Endothelial cell (in vitro differentiated cells): ENCODE results near the gene LAMB1. TPM values are rescaled to one million over a fixed set of nuclear protein-coding genes. Genes with fewer than 3 reads are reported as not detected.

Experiments used
- DNase-seq: peaks from one replicate; pipeline ENCODE4 v3.0.0; 2021; ENCODE audit warnings: low spot score
- H3K27ac Mint-ChIP-seq: one replicate; pipeline ENCODE4 v1.8.0; 2021; ENCODE audit warnings: mixed read lengths, inconsistent platforms; ENCODE audit not compliant: unreplicated experiment
- H3K27me3 Mint-ChIP-seq: one replicate; pipeline ENCODE4 v1.8.0; 2021; ENCODE audit warnings: mild to moderate bottlenecking, moderate library complexity, mixed read lengths, inconsistent platforms; ENCODE audit not compliant: unreplicated experiment
- H3K36me3 Mint-ChIP-seq: one replicate; pipeline ENCODE4 v1.8.0; 2021; ENCODE audit warnings: mild to moderate bottlenecking, low read depth, mixed read lengths, inconsistent platforms; ENCODE audit not compliant: unreplicated experiment
- H3K4me1 Mint-ChIP-seq: one replicate; pipeline ENCODE4 v1.8.0; 2021; ENCODE audit warnings: mild to moderate bottlenecking, mixed read lengths, inconsistent platforms; ENCODE audit not compliant: unreplicated experiment
- H3K4me3 Mint-ChIP-seq: one replicate; pipeline ENCODE4 v1.8.0; 2021; ENCODE audit warnings: mild to moderate bottlenecking, mixed read lengths, inconsistent platforms; ENCODE audit not compliant: unreplicated experiment
- H3K9me3 Mint-ChIP-seq: one replicate; pipeline ENCODE4 v1.8.0; 2021; ENCODE audit warnings: mixed read lengths, inconsistent platforms; ENCODE audit not compliant: unreplicated experiment
- total RNA-seq: library from RNA; stranded (reverse); fragmentation: NEBNext Ultra II Directional; extraction: Animal tissue kit (Norgen Biotek cat#: 25700); gene quantifications from one replicate; pipeline ENCODE4 v1.2.1, GENCODE V29; 2021; ENCODE audit not compliant: unreplicated experiment
- TF ChIP-seq, protein P1 (sequence below): fragments of 200-600 bp; sonication (generic); IDR thresholded peaks from one replicate; pipeline ENCODE4 v1.5.0; 2021; ENCODE audit warnings: antibody characterized with exemption; ENCODE audit not compliant: unreplicated experiment

LAMB1 gene
- total RNA-seq, 1 donor from 2014 or later, result 453 TPM

DNA sequence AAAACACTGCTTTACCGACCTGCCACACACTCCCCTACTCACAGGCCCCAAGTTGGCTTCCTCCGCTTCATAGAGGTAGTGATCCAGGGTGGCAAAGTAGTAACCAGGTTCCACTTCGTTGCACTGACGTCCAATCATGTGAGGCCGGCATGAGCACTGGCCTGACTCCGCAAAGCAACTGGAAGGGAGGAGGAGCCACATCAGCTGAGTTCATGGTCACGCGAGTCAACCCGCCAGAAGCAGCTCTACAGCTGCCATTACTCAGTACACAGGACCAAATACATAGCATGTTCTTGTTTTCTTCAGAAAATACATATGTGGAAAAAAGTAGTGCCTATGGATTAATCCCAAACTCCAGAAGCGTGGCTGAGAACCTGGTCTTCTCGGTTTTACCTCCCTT lies 38.5 kb downstream of the LAMB1 start:
- Mint-ChIP-seq H3K9me3 (no peaks in the 10 kb centered on the region), H3K27ac (peak overlapping the region; percentile 19), H3K27me3 (peaks cover 11% of the 10 kb centered on the region), H3K4me1 (no peaks in the 10 kb centered on the region), H3K4me3 (no peak overlapping the region), H3K36me3 (peaks cover 53% of the 10 kb centered on the region)
- no peak for DNase-seq
- TF ChIP-seq, protein P1, sequence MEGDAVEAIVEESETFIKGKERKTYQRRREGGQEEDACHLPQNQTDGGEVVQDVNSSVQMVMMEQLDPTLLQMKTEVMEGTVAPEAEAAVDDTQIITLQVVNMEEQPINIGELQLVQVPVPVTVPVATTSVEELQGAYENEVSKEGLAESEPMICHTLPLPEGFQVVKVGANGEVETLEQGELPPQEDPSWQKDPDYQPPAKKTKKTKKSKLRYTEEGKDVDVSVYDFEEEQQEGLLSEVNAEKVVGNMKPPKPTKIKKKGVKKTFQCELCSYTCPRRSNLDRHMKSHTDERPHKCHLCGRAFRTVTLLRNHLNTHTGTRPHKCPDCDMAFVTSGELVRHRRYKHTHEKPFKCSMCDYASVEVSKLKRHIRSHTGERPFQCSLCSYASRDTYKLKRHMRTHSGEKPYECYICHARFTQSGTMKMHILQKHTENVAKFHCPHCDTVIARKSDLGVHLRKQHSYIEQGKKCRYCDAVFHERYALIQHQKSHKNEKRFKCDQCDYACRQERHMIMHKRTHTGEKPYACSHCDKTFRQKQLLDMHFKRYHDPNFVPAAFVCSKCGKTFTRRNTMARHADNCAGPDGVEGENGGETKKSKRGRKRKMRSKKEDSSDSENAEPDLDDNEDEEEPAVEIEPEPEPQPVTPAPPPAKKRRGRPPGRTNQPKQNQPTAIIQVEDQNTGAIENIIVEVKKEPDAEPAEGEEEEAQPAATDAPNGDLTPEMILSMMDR, result no peak

DNA sequence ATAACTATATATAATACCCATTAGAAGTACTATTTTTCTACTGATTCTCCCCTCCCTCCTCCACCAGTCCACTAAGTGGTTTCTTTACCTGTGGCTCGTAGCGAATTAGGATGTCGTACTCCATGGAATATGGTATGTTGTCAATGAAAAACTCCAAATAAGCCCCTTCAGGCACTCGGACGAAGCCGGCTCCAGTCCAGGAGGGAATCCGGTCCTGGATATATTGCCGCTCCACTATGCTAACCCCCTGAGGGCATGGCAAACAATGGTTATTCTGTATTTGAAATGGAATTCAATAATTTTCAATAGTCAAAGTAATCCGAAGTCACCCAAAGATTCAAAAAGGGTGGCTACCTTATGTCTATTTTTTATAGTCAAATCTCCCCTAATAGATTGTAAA lies 40.1 kb downstream of the LAMB1 start:
- Mint-ChIP-seq H3K27ac (no peak overlapping the region), H3K27me3 (peaks cover 11% of the 10 kb centered on the region), H3K4me3 (peak overlapping the region; percentile 57), H3K36me3 (peaks cover 65% of the 10 kb centered on the region), H3K9me3 (no peaks in the 10 kb centered on the region), H3K4me1 (no peaks in the 10 kb centered on the region)
- TF ChIP-seq, protein P1, result no peak
- DNase-seq, result no peak

DNA sequence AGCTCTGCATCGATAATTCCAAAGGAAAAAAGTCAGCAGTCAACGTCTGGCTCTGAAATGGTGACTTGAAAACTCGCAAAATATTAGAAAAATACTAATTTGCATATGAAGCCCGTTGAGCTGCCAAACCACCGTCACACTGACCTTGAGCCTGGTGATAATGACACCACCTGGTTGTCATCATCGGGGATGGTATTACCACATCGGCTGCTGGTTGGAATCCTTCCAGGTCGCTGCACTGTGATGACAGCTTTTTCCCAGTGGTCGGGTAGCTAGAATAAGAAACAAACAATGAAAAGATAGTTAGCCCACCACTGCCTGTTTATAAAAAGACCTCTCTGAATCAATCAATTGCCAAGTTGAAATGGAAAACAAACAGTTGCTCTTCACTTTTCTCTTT lies 41.6 kb downstream of the LAMB1 start:
- peaks cover 72% of the 10 kb centered on the region for H3K36me3 Mint-ChIP-seq
- no peak for DNase-seq
- peaks cover 11% of the 10 kb centered on the region for H3K27me3 Mint-ChIP-seq
- H3K4me1 Mint-ChIP-seq, result no peaks in the 10 kb centered on the region
- no peaks in the 10 kb centered on the region for H3K9me3 Mint-ChIP-seq
- H3K27ac Mint-ChIP-seq, result no peak overlapping the region
- H3K4me3 Mint-ChIP-seq, result peak overlapping the region; percentile 30
- TF ChIP-seq, protein P1, result no peak

DNA sequence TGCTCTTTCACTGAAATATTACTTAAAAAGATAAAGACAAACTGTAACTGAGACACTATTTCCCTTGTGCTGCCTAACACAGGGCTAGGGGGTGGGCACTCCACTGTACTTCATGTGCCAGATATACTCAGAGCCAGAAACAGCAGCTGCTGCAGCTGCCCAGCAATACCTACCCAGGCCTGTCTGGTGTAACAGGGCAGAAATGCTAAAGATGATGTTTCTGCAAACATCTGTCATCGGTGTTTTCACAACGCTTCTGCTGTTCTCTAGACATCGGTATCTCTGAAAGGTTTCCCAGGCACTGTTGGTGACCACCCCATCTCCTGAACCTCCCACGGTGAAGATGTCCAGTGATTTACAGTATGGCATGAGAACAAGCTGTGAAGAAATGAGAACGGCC lies 42.7 kb downstream of the LAMB1 start:
- no peak overlapping the region for H3K27ac Mint-ChIP-seq
- H3K4me1 Mint-ChIP-seq, result no peaks in the 10 kb centered on the region

DNA sequence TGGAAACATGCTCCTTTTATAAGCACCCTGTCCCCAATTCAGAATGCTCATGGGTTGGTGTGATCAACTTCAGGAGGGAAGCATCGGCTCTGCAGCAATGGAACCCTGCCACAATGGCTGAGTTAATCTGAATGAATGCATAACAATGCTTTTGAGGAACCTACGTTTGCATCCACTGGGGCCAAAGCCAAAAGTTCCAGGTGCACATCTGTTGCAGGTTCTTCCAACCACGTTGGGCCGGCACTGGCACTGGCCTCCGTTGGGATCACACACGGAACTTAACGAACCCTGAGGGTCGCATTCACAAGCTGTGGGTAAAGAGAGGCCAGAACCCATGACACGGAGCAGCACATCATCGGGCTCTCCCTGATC lies 43.4 kb downstream of the LAMB1 start:
- TF ChIP-seq, protein P1, result no peak
- Mint-ChIP-seq H3K27ac (no peak overlapping the region), H3K4me1 (no peaks in the 10 kb centered on the region), H3K4me3 (peak overlapping the region; percentile 29), H3K27me3 (peaks cover 6% of the 10 kb centered on the region), H3K36me3 (peaks cover 78% of the 10 kb centered on the region), H3K9me3 (no peaks in the 10 kb centered on the region)
- DNase-seq, result no peak

More for the DNA sequence above, 42.7 kb downstream of the LAMB1 start:
- Mint-ChIP-seq H3K9me3 (no peaks in the 10 kb centered on the region), H3K36me3 (peaks cover 80% of the 10 kb centered on the region), H3K27me3 (peaks cover 11% of the 10 kb centered on the region), H3K4me3 (no peak overlapping the region)
- TF ChIP-seq, protein P1, result no peak
- DNase-seq, result no peak
